ENCODE results near the gene FASTK. TPM values are rescaled to one million over a fixed set of nuclear protein-coding genes. Genes with fewer than 3 reads are reported as not detected.

Gene FASTK
- total and polyA plus RNA-seq, 2 of the 4 experiments (the other 2 are of a cell fraction), result 53.8 to 115 TPM

DNA sequence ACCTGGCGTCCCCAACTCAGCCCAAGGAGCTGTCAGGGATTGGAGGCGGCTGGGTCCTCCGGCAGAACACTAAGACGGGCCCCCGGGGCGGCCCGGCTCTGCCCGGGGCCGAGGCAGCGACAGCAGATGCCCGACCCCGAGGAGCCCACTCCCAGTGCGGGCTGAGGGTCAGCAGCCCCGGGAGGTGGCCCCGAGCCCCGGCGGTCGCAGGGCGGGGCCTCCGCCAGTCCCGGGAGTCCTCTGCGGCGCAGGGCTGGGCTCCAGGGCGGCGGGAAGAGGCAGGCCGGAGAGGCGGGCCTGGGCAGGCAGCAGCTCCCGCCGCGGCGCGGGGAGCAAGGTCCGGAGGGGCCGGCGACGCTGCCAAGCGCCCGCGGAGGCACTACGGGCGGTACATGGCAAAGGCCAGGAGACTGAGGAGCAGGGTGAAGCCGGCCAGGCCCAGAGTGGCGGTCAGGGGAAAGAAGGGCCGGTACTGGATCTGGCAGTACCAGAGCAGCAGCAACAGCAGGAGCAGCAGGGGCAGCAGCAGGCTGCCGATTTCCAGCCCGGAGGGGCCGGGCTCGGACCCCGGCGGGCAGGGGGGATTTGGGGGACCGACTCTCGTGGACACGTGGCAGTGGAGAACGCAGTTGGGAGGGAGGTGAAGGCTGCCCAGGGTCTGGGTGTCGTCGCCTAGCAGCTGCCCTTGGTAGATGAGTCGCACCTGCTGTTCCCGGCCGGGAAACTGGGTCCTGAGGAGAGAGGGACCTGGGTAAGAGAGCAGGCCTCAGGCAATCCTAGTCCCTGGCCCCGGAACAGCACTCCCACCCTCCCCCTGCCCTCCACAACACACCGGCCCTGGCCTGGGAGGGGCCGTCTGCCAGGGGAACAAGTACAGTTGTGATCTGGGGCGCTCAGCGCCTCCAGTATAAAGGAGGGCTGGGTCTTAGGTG lies 827 bp upstream of the FASTK start:
- Histone ChIP-seq H4K91ac (ENCODE audit: insufficient read depth, low read depth, low read length) (peak overlapping the region; percentile 89), H3K4me1 (ENCODE audit: control insufficient read depth, insufficient read depth, low read length) (peaks cover 25% of the 10 kb centered on the region), H3K79me1 (ENCODE audit: low read depth in 1 of 2, low read length in 2 of 2) (peaks cover 12 to 53% of the 10 kb centered on the region in 2 experiments; a peak in 3 of 4 replicates), H3K4me3 (ENCODE audit: insufficient read depth, low read depth, low read length) (no peak overlapping the region), H3K18ac (ENCODE audit: low read depth, low read length) (no peak overlapping the region), H3K9me3 (ENCODE audit: control insufficient read depth, insufficient read depth, low read length) (no peaks in the 10 kb centered on the region), H3K27me3 (ENCODE audit: control insufficient read depth, insufficient read depth, low read length) (no peaks in the 10 kb centered on the region), H2AK9ac (replicated peaks; ENCODE audit: low read depth, low read length, poor library complexity) (peak overlapping the region; percentile 90), H3K23ac (ENCODE audit: low read depth, low read length) (0 out of 2 replicates have a peak overlapping the region, but pooled peaks have one; percentile 70), H3K56ac (ENCODE audit: extremely low read depth, insufficient read depth, low read length) (peak overlapping the region; percentile 51; the same call in 1 of the 2 replicates), H4K8ac (ENCODE audit: low read depth in 2 of 2, low read length in 2 of 2) (peak overlapping the region; percentile 55 to 89; a peak in 2 of 4 replicates), H2BK15ac (ENCODE audit: low read depth, low read length) (0 out of 3 replicates have a peak overlapping the region, but pooled peaks have one; percentile 61), H2AFZ (replicated peaks; ENCODE audit: low read length, poor library complexity) (peak overlapping the region; percentile 84), H2BK20ac (ENCODE audit: low read depth, low read length) (no peak overlapping the region), H3K14ac (replicated peaks; ENCODE audit: low read depth, low read length) (peak overlapping the region; percentile 37; the same call in 1 of the 2 replicates), H3K4me2 (ENCODE audit: low read depth, low read length) (peak overlapping the region; percentile 71; the same call in 1 of the 2 replicates), H2BK120ac (ENCODE audit: low read depth, low read length) (no peak overlapping the region; the same call in 1 of the 2 replicates), H3K36me3 (ENCODE audit: control insufficient read depth, insufficient read depth, low read length) (peaks cover 16% of the 10 kb centered on the region; the same call in 1 of the 2 replicates), H2BK5ac (ENCODE audit: low read depth, low read length, poor library complexity, severe bottlenecking) (peak overlapping the region; percentile 42), H3K4ac (ENCODE audit: low read depth, low read length) (peak overlapping the region; percentile 89), H3K27ac (ENCODE audit: insufficient read depth, low read length) (peak overlapping the region; percentile 62), H4K20me1 (ENCODE audit: insufficient read depth, low read length) (peaks cover 11% of the 10 kb centered on the region; the same call in 1 of the 2 replicates), H2AK5ac (ENCODE audit: low read depth, low read length) (peak overlapping the region; percentile 80), H3K9ac (ENCODE audit: low read depth, low read length) (peak overlapping the region; percentile 48), H3K9me1 (ENCODE audit: insufficient read depth, low read length) (peaks cover 6% of the 10 kb centered on the region; the same call in 1 of the 2 replicates), H4K5ac (ENCODE audit: low read depth, low read length) (no peak overlapping the region)
- in situ Hi-C loops (cut with MboI; ENCODE audit: low sequenced_read_pairs), result no loop called here
- DNase-seq (no peak), ATAC-seq (ENCODE audit: low read depth) (peak; percentile 0)
- ChIA-PET POLR2A (ENCODE audit: unreplicated experiment) (interaction anchor here (0.5 to 1.0 kb wide), 2 partner anchors 13 to 19 kb away, joined by 3 to 7 read pairs; no protein-coding TSS in a partner anchor), CTCF (no interaction called here)
- dilution Hi-C loops (cut with HindIII; ENCODE audit: low sequenced_read_pairs, unreplicated experiment), result no loop called here
- 8% methylated on average over 28 of the region's 64 CpGs; no CpG with 5 or more reads in 1 of the 2 experiments for WGBS, 2 experiments (ENCODE audit: extremely low coverage in 2 of 2, insufficient read length in 1 of 2)
- no TSS peak for BruUV-seq (replicated peaks)
- intact Hi-C loops (cut with micrococcal nuclease), result loop anchor here (2.0 kb wide), 1 partner anchor 23 kb away; the partner anchor contains the start of gene SLC4A2
- no peak for TF ChIP-seq CTCF (conservative IDR thresholded peaks at IDR 0.05; ENCODE audit: low read depth, low read length)
- no peak for TF ChIP-seq ELK1 (IDR thresholded peaks at IDR 0.05; ENCODE audit: borderline replicate concordance, low read depth, low read length)
